Right forelimb (tissue), 1 donor: ENCODE measurements around the gene PRRC2A.

Experiments used
- DNase-seq: peaks from one replicate; pipeline ENCODE4 v3.0.0-alpha.2; 2018

The PRRC2A gene

GRCh38 chr6:31676322-31676903 lies 55.9 kb downstream of the PRRC2A start:
- no peak for DNase-seq

- no peak for DNase-seq
Measured at GRCh38 chr6:31676904-31677303, 56.4 kb downstream of the PRRC2A start.

GRCh38 chr6:31677955-31678354 lies 57.4 kb downstream of the PRRC2A start:
- no peak for DNase-seq

GRCh38 chr6:31680226-31681134 lies 60.0 kb downstream of the PRRC2A start, which contains the start of gene LY6G5C:
LY6G5C (minus strand) TSS chr6:31681067; CDS start chr6:31680373, 694 bp downstream.
- DNase-seq = peak; percentile 87

GRCh38 chr6:31681135-31681671 lies 60.7 kb downstream of the PRRC2A start:
- peak; percentile 54 for DNase-seq

GRCh38 chr6:31683591-31683990 lies 63.1 kb downstream of the PRRC2A start:
- DNase-seq = no peak

- no peak for DNase-seq
Measured at GRCh38 chr6:31686483-31686882, 66.0 kb downstream of the PRRC2A start.

GRCh38 chr6:31687321-31687720 lies 66.8 kb downstream of the PRRC2A start:
- DNase-seq = no peak
